ENCODE results near the gene DPYSL5.

Gene DPYSL5

DNA sequence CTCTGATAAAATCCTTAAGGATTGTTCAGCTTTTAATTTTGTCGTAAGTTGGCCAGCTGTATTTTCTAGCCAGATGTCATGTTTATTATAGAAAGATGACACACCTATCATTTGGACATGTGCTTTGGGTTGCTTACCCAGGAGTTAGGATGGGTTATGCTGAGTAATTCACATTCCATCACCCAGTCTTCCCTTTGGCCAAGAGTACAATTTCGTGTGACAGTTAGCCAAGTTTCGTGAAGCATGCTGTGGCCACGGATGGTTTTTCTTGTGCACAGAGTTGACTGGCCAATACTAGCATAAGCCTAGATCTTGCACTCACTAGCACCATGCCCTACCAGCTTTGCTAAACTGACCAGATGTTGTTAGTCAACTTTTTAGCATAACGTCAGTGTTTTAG, 128.3 kb downstream of the DPYSL5 start:
- no peak for TF ChIP-seq CTCF (IDR thresholded peaks at IDR 0.05; ENCODE audit: control insufficient read depth, extremely low read depth, insufficient read depth)
- no peak overlapping the region for H3K4me3 ChIP-seq (ENCODE audit: low read depth, low read length)
- no peak for DNase-seq (ENCODE audit: low read depth)

GRCh38 chr2:26977012-26977411, 129.1 kb downstream of the DPYSL5 start:
- no peak for TF ChIP-seq CTCF (IDR thresholded peaks at IDR 0.05; ENCODE audit: control insufficient read depth, extremely low read depth, insufficient read depth)
- no peak for DNase-seq (ENCODE audit: low read depth)
- no peak overlapping the region for H3K4me3 ChIP-seq (ENCODE audit: low read depth, low read length)

DNA sequence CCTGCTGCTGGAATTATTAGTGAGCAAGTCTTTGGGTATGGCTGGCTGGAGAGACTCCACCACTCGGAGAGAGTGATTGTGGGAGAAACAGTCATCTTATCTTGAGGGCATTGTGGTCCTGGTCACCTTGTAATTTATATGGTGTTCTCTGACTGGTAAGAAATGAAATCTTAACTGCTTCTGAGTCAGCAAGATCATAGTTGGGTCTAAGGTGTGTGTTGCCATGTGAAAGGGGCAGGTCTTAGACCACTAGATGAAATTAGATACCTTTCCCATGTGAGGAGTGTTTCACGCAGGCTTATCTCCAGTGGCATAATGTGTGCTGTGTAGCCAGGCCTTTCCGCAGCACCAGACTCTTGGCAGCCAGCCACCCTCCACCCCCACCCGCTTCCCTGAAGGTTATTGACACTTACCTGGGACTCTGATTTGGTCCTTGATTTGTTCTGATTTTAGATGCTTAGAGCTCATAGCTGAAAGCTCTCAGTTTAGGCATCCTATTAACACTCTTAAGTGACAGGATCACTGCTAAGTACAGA, 130.2 kb downstream of the DPYSL5 start:
- no peak for TF ChIP-seq CTCF (IDR thresholded peaks at IDR 0.05; ENCODE audit: control insufficient read depth, extremely low read depth, insufficient read depth)
- no peak for DNase-seq (ENCODE audit: low read depth)
- H3K4me3 ChIP-seq (ENCODE audit: low read depth, low read length) = no peak overlapping the region

GRCh38 chr2:26979741-26980140, 131.8 kb downstream of the DPYSL5 start:
- no peak for TF ChIP-seq CTCF (IDR thresholded peaks at IDR 0.05; ENCODE audit: control insufficient read depth, extremely low read depth, insufficient read depth)
- DNase-seq (ENCODE audit: low read depth) = no peak
- no peak overlapping the region for H3K4me3 ChIP-seq (ENCODE audit: low read depth, low read length)

GRCh38 chr2:26980971-26981370, 133.0 kb downstream of the DPYSL5 start:
- no peak for TF ChIP-seq CTCF (IDR thresholded peaks at IDR 0.05; ENCODE audit: control insufficient read depth, extremely low read depth, insufficient read depth)
- H3K4me3 ChIP-seq (ENCODE audit: low read depth, low read length) = no peak overlapping the region
- no peak for DNase-seq (ENCODE audit: low read depth)

DNA sequence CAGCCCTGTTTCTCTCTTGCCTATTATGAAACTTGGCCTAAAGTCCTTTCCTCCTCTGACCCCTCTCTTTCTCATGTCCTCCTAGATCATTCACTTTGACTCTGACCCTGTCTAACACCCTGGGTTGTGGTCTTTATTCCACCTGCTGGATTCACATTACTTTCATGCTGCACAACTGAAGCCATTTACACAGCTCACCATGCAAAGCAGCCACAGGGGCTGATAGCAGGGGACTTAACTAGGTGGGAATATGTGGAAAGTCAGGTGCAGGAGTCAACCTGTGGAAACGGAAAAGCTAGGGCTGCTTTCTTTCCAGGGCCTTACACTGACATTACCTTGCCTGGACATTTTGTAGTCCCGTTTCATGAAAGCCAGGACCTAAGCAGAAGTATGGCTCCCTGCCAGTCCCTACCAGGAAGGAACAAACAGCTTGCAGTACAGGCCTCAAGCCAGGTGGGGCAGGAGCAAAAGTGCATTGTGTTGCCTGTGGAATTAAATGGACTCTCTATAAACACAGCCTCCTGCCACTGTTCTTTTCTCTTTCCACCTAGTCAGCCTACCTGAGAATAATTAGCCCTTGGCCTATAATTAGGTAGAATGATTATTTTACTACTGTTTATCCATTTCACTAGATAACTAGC, 134.3 kb downstream of the DPYSL5 start:
- DNase-seq (ENCODE audit: low read depth) = peak; percentile 88
- H3K4me3 ChIP-seq (ENCODE audit: low read depth, low read length) = no peak overlapping the region
- peak; percentile 57 for TF ChIP-seq CTCF (IDR thresholded peaks at IDR 0.05; ENCODE audit: control insufficient read depth, extremely low read depth, insufficient read depth)

- no peak for DNase-seq (ENCODE audit: low read depth)
- H3K4me3 ChIP-seq (ENCODE audit: low read depth, low read length) = no peak overlapping the region
- TF ChIP-seq CTCF (IDR thresholded peaks at IDR 0.05; ENCODE audit: control insufficient read depth, extremely low read depth, insufficient read depth) = no peak
Observed at GRCh38 chr2:26983746-26984145, 135.8 kb downstream of the DPYSL5 start.

Data from LNCaP clone FGC (cell line).